Measurements from ENCODE around the gene GABRA6.

DNA sequence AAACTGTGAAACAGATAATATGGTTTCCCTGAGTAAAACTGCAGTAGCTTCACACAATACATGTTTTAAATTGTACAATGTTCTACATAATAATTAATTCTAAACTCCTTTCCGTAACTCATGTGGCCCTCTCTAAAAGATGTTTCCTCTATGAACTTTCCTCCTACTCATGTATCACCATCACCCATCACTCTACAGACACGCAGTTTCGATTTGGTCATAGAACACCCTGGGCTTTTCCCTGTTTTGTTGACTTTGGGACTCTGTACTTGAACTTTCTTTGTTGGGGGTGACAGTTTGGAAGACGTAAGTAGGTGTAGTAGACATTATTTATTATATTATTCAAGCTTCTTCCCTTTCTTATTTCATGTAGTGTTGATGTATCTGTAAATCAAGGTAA is 44.1 kb upstream of the GABRA6 start:
- no peak for TF ChIP-seq POLR2A (IDR thresholded peaks at IDR 0.05; ENCODE audit: low read depth, low read length)
- no peak for TF ChIP-seq POLR2AphosphoS5 (IDR thresholded peaks at IDR 0.05; ENCODE audit: low read depth, low read length)
